BE2C (cell line): ENCODE data around the gene LOXL3.
A peak's percentile ranks its signal among the peaks of the same experiment; 100 is the strongest.

Experiments
- DNase-seq: peaks from one replicate; pipeline ENCODE4 v3.0.0-alpha.2; 2020
- H3K27me3 ChIP-seq: fragments of 250-450 bp; sonication (Bioruptor Pico); 2 replicates; pipeline ENCODE4 v1.5.1; 2020; ENCODE audit warnings: mild to moderate bottlenecking
- H3K36me3 ChIP-seq: fragments of 250-450 bp; sonication (Bioruptor Pico); 2 replicates; pipeline ENCODE4 v1.5.1; 2020; ENCODE audit warnings: mild to moderate bottlenecking
- H3K4me1 ChIP-seq: fragments of 250-450 bp; sonication (Bioruptor Pico); 2 replicates; pipeline ENCODE4 v1.5.1; 2020
- H3K4me3 ChIP-seq: 2 replicates; pipeline ENCODE4 v1.5.1; 2011; ENCODE audit warnings: low read depth, low read length
- H3K9me3 ChIP-seq: fragments of 250-450 bp; sonication (Bioruptor Pico); 2 replicates; pipeline ENCODE4 v1.5.1; 2020
- TF ChIP-seq, protein P1 (sequence below): IDR thresholded peaks from 2 replicates; pipeline ENCODE4 v1.5.1; 2012; ENCODE audit warnings: mild to moderate bottlenecking, low read depth, low read length

LOXL3 gene

GRCh38 chr2:74554820-74555531 lies 1.2 kb upstream of the LOXL3 start:
- H3K9me3 ChIP-seq = no peaks in the 10 kb centered on the region
- TF ChIP-seq, protein P1, sequence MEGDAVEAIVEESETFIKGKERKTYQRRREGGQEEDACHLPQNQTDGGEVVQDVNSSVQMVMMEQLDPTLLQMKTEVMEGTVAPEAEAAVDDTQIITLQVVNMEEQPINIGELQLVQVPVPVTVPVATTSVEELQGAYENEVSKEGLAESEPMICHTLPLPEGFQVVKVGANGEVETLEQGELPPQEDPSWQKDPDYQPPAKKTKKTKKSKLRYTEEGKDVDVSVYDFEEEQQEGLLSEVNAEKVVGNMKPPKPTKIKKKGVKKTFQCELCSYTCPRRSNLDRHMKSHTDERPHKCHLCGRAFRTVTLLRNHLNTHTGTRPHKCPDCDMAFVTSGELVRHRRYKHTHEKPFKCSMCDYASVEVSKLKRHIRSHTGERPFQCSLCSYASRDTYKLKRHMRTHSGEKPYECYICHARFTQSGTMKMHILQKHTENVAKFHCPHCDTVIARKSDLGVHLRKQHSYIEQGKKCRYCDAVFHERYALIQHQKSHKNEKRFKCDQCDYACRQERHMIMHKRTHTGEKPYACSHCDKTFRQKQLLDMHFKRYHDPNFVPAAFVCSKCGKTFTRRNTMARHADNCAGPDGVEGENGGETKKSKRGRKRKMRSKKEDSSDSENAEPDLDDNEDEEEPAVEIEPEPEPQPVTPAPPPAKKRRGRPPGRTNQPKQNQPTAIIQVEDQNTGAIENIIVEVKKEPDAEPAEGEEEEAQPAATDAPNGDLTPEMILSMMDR = no peak
- H3K27me3 ChIP-seq = no peaks in the 10 kb centered on the region

GRCh38 chr2:74552914-74553811 lies 579 bp downstream of the LOXL3 start:
- TF ChIP-seq, protein P1 = no peak
- peak overlapping the region; percentile 69 for H3K4me3 ChIP-seq

More at GRCh38 chr2:74554820-74555531, 1.2 kb upstream of the LOXL3 start:
- H3K4me1 ChIP-seq = no peaks in the 10 kb centered on the region
- no peaks in the 10 kb centered on the region; the same call in 1 of the 2 replicates for H3K36me3 ChIP-seq
- H3K4me3 ChIP-seq = peak overlapping the region; percentile 69; the same call in 1 of the 2 replicates
- no peak for DNase-seq

GRCh38 chr2:74551942-74552913 lies 1.5 kb downstream of the LOXL3 start:
- TF ChIP-seq, protein P1 = no peak
- Histone ChIP-seq H3K4me1 (no peaks in the 10 kb centered on the region), H3K9me3 (no peaks in the 10 kb centered on the region), H3K4me3 (peak overlapping the region; percentile 69), H3K36me3 (no peaks in the 10 kb centered on the region; the same call in 1 of the 2 replicates), H3K27me3 (no peaks in the 10 kb centered on the region)
- no peak for DNase-seq

More at GRCh38 chr2:74552914-74553811, 579 bp downstream of the LOXL3 start:
- no peaks in the 10 kb centered on the region for H3K4me1 ChIP-seq
- H3K27me3 ChIP-seq = no peaks in the 10 kb centered on the region
- no peaks in the 10 kb centered on the region for H3K9me3 ChIP-seq
- DNase-seq = peak; percentile 42
- H3K36me3 ChIP-seq = no peaks in the 10 kb centered on the region; the same call in 1 of the 2 replicates

GRCh38 chr2:74551530-74551929 lies 2.2 kb downstream of the LOXL3 start:
- H3K27me3 ChIP-seq = no peaks in the 10 kb centered on the region
- TF ChIP-seq, protein P1 = no peak
- H3K4me3 ChIP-seq = no peak overlapping the region
- no peaks in the 10 kb centered on the region for H3K9me3 ChIP-seq
- H3K36me3 ChIP-seq = no peaks in the 10 kb centered on the region; the same call in 1 of the 2 replicates
- no peak for DNase-seq
- H3K4me1 ChIP-seq = no peaks in the 10 kb centered on the region

- H3K4me1 ChIP-seq = no peaks in the 10 kb centered on the region
- TF ChIP-seq, protein P1 = no peak
- H3K27me3 ChIP-seq = no peaks in the 10 kb centered on the region
- no peak for DNase-seq
- H3K36me3 ChIP-seq = no peaks in the 10 kb centered on the region; the same call in 1 of the 2 replicates
- no peak overlapping the region for H3K4me3 ChIP-seq
- H3K9me3 ChIP-seq = no peaks in the 10 kb centered on the region
These were observed 3.5 kb downstream of the LOXL3 start for GRCh38 chr2:74550231-74550630.
